CD14-positive monocyte (primary cell): ENCODE results near the gene TRAM2. TPM values are rescaled to one million over a fixed set of nuclear protein-coding genes. Genes with fewer than 3 reads are reported as not detected.

Experiments
- DNase-seq, 3 donors: peaks; one replicate each; pipeline ENCODE4 v3.0.0-alpha.2; 2011 to 2022
- H2AFZ ChIP-seq: 2 replicates; pipeline ENCODE4 v1.6.0; 2012; ENCODE audit warnings: mild to moderate bottlenecking, low read depth, low read length, inconsistent platforms; ENCODE audit not compliant: insufficient read depth, poor library complexity, severe bottlenecking
- H3K27ac ChIP-seq, 2 donors: 1 replicate in 1 of 2; 2 replicates in 1 of 2; pipeline ENCODE4 v1.5.1; 2012 to 2013; ENCODE audit warnings: low read length in 2 of 2, control low read depth in 1 of 2, inconsistent platforms in 1 of 2, low read depth in 1 of 2, mild to moderate bottlenecking in 1 of 2
- H3K27me3 ChIP-seq, 2 donors: one replicate each; pipeline versions ENCODE4 v1.6.0 to v1.6.1; 2011 to 2013; ENCODE audit warnings: low read length in 2 of 2; ENCODE audit not compliant: control insufficient read depth in 2 of 2, insufficient read depth in 2 of 2
- H3K36me3 ChIP-seq, 2 donors: replicated peaks in 1 of 2; 1 replicate in 1 of 2; 2 replicates in 1 of 2; pipeline versions ENCODE4 v1.5.1 to v1.6.1; 2012 to 2013; ENCODE audit warnings: low read length in 2 of 2, control low read depth in 1 of 2, inconsistent platforms in 1 of 2, mild to moderate bottlenecking in 1 of 2; ENCODE audit not compliant: insufficient read depth in 2 of 2, control insufficient read depth in 1 of 2
- H3K4me1 ChIP-seq, 2 donors: 1 replicate in 1 of 2; 2 replicates in 1 of 2; pipeline versions ENCODE4 v1.5.1 to v1.6.1; 2012 to 2013; ENCODE audit warnings: low read length in 2 of 2, control low read depth in 1 of 2, inconsistent platforms in 1 of 2, mild to moderate bottlenecking in 1 of 2, moderate library complexity in 1 of 2; ENCODE audit not compliant: insufficient read depth in 2 of 2, control insufficient read depth in 1 of 2
- H3K4me2 ChIP-seq: replicated peaks from 2 replicates; pipeline ENCODE3; 2012; ENCODE audit warnings: low read length, moderate library complexity, mild to moderate bottlenecking; ENCODE audit not compliant: poor library complexity, severe bottlenecking; ENCODE audit errors: extremely low read depth
- H3K4me3 ChIP-seq, 3 experiments: fragments of 200-600 bp in 1 of 3; sonication (generic) in 1 of 3; replicated peaks in 1 of 3; 1 replicate in 2 of 3; 2 replicates in 1 of 3; pipeline ENCODE4 v1.5.1; 2011 to 2013; ENCODE audit warnings: low read length in 3 of 3, mild to moderate bottlenecking in 3 of 3, control low read depth in 2 of 3, low read depth in 2 of 3, inconsistent platforms in 1 of 3, moderate library complexity in 1 of 3
- H3K79me2 ChIP-seq: 2 replicates; pipeline ENCODE4 v1.6.0; 2012; ENCODE audit warnings: mild to moderate bottlenecking, control low read depth, inconsistent platforms, low read length, moderate library complexity; ENCODE audit not compliant: insufficient read depth
- H3K9ac ChIP-seq: 2 replicates; pipeline ENCODE4 v1.6.0; 2017; ENCODE audit warnings: low read length, mild to moderate bottlenecking; ENCODE audit not compliant: insufficient read depth, poor library complexity, severe bottlenecking
- H3K9me3 ChIP-seq, 2 donors: replicated peaks in 1 of 2; 1 replicate in 1 of 2; 2 replicates in 1 of 2; pipeline versions ENCODE4 v1.5.1 to v1.6.1; 2012 to 2013; ENCODE audit warnings: low read length in 2 of 2, control low read depth in 1 of 2; ENCODE audit not compliant: control insufficient read depth in 1 of 2, insufficient read depth in 1 of 2
- H4K20me1 ChIP-seq: 2 replicates; pipeline ENCODE4 v1.6.0; 2012; ENCODE audit warnings: mild to moderate bottlenecking, low read length, control low read depth, moderate library complexity; ENCODE audit not compliant: insufficient read depth
- H3K27ac Mint-ChIP-seq, 7 donors: one replicate each; pipeline ENCODE4 v1.8.0; 2020; ENCODE audit warnings: mild to moderate bottlenecking in 7 of 7, mixed read lengths in 7 of 7, moderate library complexity in 6 of 7, inconsistent platforms in 2 of 7
- H3K27me3 Mint-ChIP-seq, 3 donors: one replicate each; pipeline ENCODE4 v1.8.0; 2021 to 2022; ENCODE audit warnings: low read depth in 3 of 3, mild to moderate bottlenecking in 3 of 3, mixed read lengths in 3 of 3, moderate library complexity in 3 of 3, inconsistent platforms in 1 of 3
- H3K36me3 Mint-ChIP-seq, 2 donors: one replicate each; pipeline ENCODE4 v1.8.0; 2020; ENCODE audit warnings: mixed read lengths in 2 of 2, inconsistent platforms in 1 of 2, mild to moderate bottlenecking in 1 of 2
- H3K4me1 Mint-ChIP-seq: one replicate; pipeline ENCODE4 v1.8.0; 2020; ENCODE audit warnings: mild to moderate bottlenecking, mixed read lengths
- H3K4me3 Mint-ChIP-seq, 2 donors: one replicate each; pipeline ENCODE4 v1.8.0; 2020; ENCODE audit warnings: mild to moderate bottlenecking in 2 of 2, mixed read lengths in 2 of 2, moderate library complexity in 1 of 2
- H3K9me3 Mint-ChIP-seq, 7 donors: one replicate each; pipeline ENCODE4 v1.8.0; 2020 to 2022; ENCODE audit warnings: mixed read lengths in 7 of 7, mild to moderate bottlenecking in 6 of 7, moderate library complexity in 6 of 7, inconsistent platforms in 2 of 7
- WGBS: methylation state at CpG from one replicate; pipeline ENCODE4 v1.1.5; 2013; ENCODE audit warnings: missing lambda C conversion rate; ENCODE audit not compliant: insufficient coverage; 5-methylcytosine and 5-hydroxymethylcytosine counted together
- intact Hi-C, 2 donors: fragments of 100-400 bp; cut with micrococcal nuclease; formaldehyde crosslinking; loops; one replicate each; pipeline versions ENCODE4 v1.15.0 to v1.15.1; 2023
- polyA plus RNA-seq, 3 donors: library from polyadenylated mRNA; depleted of rRNA in 1 of 3; unstranded in 2 of 3; stranded (reverse) in 1 of 3; fragments of 300-500 nt in 2 of 3; fragments of >200 nt in 1 of 3; fragmentation: Illumina TruSeq in 2 of 3; gene quantifications; 1 replicate in 2 of 3; 2 replicates in 1 of 3; pipeline ENCODE4 v1.2.3, GENCODE V29; 2012 to 2021
- TF ChIP-seq, protein P1 (sequence below): fragments of 200-600 bp; IDR thresholded peaks from one replicate; pipeline ENCODE4 v1.8.0; 2022; ENCODE audit warnings: antibody characterized with exemption, mild to moderate bottlenecking

The TRAM2 gene
- polyA plus RNA-seq, 3 donors: 4.7 to 11.7 (median 5.9) TPM

DNA sequence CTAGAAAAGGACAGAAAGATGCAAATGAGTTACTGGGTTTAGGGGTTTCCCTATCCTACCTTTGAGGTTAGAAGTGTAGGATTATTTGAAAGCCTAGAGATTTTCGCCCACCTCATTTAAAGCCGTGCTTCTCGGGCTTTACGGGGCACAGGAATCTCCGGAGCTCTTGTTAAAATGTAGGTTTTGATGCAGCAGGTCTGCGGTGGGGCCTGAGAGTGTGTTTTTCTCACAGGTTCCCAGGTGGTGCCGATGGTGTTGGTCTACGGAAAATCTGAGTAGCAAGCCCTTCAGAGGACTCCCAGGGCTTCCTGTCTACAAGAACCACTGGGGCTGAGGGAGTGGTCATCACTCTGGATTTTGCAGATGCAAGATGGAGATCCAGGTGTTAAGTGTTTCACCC lies 47.5 kb downstream of the TRAM2 start:
- H3K27ac Mint-ChIP-seq: peak overlapping the region in 1 of 7 donors; percentile 4
- H3K4me1 Mint-ChIP-seq: no peaks in the 10 kb centered on the region
- H3K4me2 ChIP-seq: no peak overlapping the region
- H2AFZ ChIP-seq: no peak overlapping the region
- H3K9ac ChIP-seq: no peak overlapping the region
- H3K79me2 ChIP-seq: no peaks in the 10 kb centered on the region
- no peaks in the 10 kb centered on the region for H3K9me3 ChIP-seq
- intact Hi-C loops: no loop called here
- no peaks in the 10 kb centered on the region for H3K9me3 Mint-ChIP-seq
- WGBS: 100% methylated on average over 7 of the region's 8 CpGs
- no peak overlapping the region for H3K27ac ChIP-seq
- peaks cover 0 to 3% (median 0%) of the 10 kb centered on the region in 3 donors for H3K27me3 Mint-ChIP-seq
- TF ChIP-seq, protein P1, sequence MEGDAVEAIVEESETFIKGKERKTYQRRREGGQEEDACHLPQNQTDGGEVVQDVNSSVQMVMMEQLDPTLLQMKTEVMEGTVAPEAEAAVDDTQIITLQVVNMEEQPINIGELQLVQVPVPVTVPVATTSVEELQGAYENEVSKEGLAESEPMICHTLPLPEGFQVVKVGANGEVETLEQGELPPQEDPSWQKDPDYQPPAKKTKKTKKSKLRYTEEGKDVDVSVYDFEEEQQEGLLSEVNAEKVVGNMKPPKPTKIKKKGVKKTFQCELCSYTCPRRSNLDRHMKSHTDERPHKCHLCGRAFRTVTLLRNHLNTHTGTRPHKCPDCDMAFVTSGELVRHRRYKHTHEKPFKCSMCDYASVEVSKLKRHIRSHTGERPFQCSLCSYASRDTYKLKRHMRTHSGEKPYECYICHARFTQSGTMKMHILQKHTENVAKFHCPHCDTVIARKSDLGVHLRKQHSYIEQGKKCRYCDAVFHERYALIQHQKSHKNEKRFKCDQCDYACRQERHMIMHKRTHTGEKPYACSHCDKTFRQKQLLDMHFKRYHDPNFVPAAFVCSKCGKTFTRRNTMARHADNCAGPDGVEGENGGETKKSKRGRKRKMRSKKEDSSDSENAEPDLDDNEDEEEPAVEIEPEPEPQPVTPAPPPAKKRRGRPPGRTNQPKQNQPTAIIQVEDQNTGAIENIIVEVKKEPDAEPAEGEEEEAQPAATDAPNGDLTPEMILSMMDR: no peak
- DNase-seq: no peak
- H3K4me1 ChIP-seq: no peaks in the 10 kb centered on the region
- no peak overlapping the region for H3K4me3 ChIP-seq
- H4K20me1 ChIP-seq: peaks cover 4% of the 10 kb centered on the region
- no peak overlapping the region for H3K4me3 Mint-ChIP-seq
- H3K27me3 ChIP-seq: no peaks in the 10 kb centered on the region
- H3K36me3 ChIP-seq: peaks cover 6 to 49% of the 10 kb centered on the region in 2 donors
- peaks cover 17 to 48% of the 10 kb centered on the region in 2 donors for H3K36me3 Mint-ChIP-seq

DNA sequence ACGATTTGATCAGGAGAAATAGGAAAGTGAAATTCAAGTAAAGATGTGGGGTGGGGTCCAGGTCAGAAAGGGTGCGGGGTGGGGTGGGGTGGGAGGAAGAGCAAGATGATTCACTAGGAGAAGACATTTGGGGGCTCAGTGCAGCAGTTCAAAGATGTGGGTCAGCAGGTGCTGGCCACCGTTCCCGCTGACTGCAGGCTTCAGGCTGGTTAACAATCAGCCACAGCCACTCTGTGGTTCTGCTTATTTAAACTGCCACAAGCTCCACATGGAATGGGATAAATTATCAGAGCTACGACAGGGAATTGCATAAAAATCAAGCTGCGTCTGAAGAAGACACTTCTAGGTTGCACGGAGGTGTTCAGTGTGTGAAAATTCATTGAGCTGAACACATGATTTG lies 49.4 kb downstream of the TRAM2 start:
- peaks cover 13 to 39% of the 10 kb centered on the region in 2 donors for H3K36me3 Mint-ChIP-seq

More for the DNA sequence above, 49.4 kb downstream of the TRAM2 start:
- H3K4me2 ChIP-seq: no peak overlapping the region
- Mint-ChIP-seq H3K4me1 (peaks cover 5% of the 10 kb centered on the region), H3K27ac (no peak overlapping the region), H3K4me3 (no peak overlapping the region), H3K9me3 (no peaks in the 10 kb centered on the region), H3K27me3 (peaks cover 0 to 3% (median 0%) of the 10 kb centered on the region in 3 donors)
- no peaks in the 10 kb centered on the region for H3K79me2 ChIP-seq
- no peak overlapping the region for H3K27ac ChIP-seq
- WGBS: 100% methylated on average over 4 of the region's 7 CpGs
- peaks cover 4 to 39% of the 10 kb centered on the region in 2 donors for H3K36me3 ChIP-seq
- H4K20me1 ChIP-seq: peaks cover 4% of the 10 kb centered on the region
- H3K4me3 ChIP-seq: no peak overlapping the region
- intact Hi-C loops: no loop called here
- no peaks in the 10 kb centered on the region for H3K27me3 ChIP-seq
- H3K9ac ChIP-seq: no peak overlapping the region
- TF ChIP-seq, protein P1: no peak
- no peaks in the 10 kb centered on the region for H3K4me1 ChIP-seq
- DNase-seq: no peak
- H2AFZ ChIP-seq: no peak overlapping the region
- no peaks in the 10 kb centered on the region for H3K9me3 ChIP-seq
